NOMO-1 treated with DMSO at 0.1 percent for 48 hours (cell line): ENCODE data around the gene PRIM2.
"Not testable (repeated sequence)": the region's sequence is repeated elsewhere in the genome, so short reads cannot be mapped to it uniquely, and the experiment has no call there.

Experiments
- DNase-seq: peaks from one replicate; lab custom pipeline; 2025; ENCODE audit not compliant: unreplicated experiment; lab: John Stamatoyannopoulos, UW

PRIM2 gene

DNA sequence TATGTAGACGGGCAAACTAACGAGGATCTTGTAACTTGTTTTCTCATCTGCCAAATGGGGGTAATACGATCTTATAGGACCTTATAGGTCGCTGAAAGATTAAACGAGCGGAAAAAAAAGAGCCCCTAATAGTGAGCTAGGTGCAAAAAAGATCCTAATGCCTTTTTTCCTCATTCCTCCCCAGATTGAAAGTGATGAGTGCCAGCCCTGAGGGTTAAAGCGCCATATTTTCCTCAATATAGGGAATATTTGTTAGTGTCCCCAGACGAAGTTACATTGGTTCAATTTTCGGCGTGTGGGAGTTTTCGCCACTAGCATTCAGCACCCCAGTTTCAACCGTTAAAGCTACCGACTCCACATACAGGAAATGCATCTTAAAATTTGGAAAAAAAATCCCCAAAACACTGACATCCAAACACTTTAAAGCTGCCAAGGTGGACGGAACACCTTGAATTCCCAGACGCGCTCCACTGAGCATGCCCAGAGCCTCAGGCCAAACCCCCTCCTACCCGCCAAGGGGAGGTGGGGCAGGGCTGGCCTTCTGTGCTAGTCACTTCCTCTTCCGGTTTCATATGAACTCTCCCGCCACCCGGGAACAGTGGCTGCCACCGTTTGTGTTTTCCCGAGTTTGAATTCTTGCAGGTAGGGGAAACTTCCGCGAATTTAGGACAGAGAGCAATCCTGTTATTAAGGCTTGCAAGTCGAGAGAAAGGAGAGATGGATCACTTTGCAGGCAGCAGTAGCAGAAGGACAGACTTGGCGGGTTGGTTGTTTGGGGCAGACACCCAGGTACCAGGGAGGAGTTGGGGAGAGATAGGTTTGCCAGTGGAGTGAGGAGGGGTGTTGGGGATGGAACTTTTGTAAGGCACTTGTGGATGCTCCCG, at the start of gene PRIM2:
Gene PRIM2 (plus strand): TSS at position 571 of the 884 bp plus-strand sequence. CDS start 816 bp downstream, outside the sequence.
- DNase-seq = peak; percentile 76

- no peak for DNase-seq
Observed at GRCh38 chr6:57268294-57268640, 49.2 kb upstream of the PRIM2 start.

- not testable (repeated sequence) for DNase-seq
Observed at GRCh38 chr6:57274113-57274824, 43.2 kb upstream of the PRIM2 start.

DNA sequence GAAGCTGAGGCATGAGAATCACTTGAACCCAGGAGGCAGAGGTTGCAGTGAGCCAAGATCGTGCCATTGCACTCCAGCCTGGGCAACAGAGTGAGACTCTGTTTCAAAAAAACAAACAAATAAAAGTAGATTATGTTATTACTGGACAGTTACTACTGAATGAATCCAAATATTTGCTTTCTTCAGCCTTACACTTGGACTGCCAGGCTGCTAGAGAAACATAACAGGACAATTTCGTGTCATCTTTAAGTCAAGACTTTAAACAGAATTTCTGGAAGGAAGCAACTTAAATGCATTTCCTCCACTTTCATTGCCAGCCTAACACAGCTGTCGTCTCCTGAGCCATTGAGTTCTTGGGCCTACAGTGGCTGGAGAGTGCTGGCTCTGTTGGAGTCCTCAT, 42.0 kb upstream of the PRIM2 start:
- no peak for DNase-seq

DNA sequence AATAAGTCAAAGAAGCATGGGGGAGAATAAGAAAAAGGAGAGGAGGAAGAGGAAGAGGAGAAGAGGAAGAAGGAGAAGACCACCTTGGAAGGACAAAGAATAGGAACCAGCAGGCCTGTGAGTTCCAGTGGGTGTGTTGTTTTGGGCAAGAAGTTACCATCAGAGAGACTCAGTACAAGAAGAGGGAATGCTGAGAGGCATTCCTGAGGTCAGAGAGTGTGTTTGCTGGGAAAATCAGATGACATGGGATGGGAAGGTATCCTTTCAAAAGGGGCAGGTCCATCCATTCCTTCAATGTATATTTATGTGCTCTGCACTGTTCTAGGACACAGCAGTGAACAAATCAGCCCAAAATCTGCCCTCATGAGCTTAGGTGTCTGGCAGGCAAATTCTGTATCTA, 40.5 kb upstream of the PRIM2 start:
- DNase-seq = no peak

- no peak for DNase-seq
Observed at GRCh38 chr6:57278570-57278969, 38.9 kb upstream of the PRIM2 start.

GRCh38 chr6:57279013-57279412, 38.4 kb upstream of the PRIM2 start:
- no peak for DNase-seq

DNA sequence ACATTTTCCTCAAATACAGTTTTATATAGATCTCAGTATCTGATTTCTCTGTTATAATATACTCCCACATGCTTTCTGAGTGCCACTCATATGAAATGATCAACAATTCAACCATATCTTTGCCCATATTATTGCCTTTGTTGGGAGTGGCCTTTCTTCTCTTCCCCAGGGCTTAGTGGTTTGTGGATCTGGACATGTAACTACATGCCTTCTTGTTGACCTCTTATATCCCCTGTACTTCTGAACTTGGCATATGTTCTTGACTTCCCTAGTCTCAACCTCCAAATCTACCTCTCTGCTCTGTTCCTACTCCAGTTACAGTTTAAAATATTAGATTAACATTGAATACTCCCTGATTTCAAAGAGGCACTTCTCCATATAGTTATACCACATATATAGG, 34.3 kb upstream of the PRIM2 start:
- DNase-seq = no peak

DNA sequence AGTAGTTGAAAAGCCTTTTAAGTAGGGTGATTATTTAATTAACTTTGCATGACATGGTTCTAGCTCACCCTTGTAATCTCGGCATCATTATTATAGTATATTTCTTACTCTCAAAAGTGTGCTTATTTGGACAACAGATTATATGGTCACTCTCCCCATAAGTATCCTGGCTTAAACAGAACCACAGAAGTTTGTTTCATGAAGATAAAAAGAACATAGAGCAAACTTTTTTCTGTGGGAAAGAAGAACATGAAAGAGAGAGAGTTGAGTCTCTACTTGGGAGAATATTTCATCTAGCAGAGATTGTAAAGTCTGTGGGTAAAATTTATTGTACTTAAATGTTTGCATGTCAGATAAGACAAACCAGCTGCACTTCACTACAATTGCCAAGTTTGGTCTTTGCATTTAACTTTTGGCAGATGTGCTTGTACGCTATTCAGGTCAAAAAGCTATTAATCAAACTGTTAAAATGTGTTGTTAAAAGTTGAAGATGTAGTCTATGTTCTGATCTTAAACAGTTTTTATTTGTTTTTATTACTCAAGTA, 33.4 kb upstream of the PRIM2 start:
- no peak for DNase-seq

- not testable (repeated sequence) for DNase-seq
Observed at GRCh38 chr6:57288136-57288535, 29.3 kb upstream of the PRIM2 start.

GRCh38 chr6:57293472-57293871, 24.0 kb upstream of the PRIM2 start:
- DNase-seq = not testable (repeated sequence)

GRCh38 chr6:57294862-57295445, 22.5 kb upstream of the PRIM2 start:
- no peak for DNase-seq

DNA sequence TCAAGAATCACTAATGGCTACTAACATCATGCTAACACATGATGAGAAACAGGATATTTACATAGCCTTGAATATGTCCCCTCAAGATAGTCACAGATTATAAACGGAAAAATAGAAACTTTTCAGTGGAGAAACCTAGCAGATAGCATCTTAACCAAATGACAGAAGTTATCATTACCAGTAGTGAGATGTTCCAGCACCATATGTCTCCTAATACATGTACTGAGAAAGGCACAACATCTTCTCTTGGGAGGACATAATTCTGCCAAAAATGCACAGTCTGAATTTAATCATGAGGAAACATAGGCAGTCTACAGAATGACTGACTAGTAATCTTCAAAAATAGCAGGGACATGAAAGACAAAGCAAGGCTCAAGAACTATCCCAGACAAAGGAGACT, 19.9 kb upstream of the PRIM2 start:
- no peak for DNase-seq

- DNase-seq = no peak
Observed at GRCh38 chr6:57298741-57299140, 18.7 kb upstream of the PRIM2 start.

DNA sequence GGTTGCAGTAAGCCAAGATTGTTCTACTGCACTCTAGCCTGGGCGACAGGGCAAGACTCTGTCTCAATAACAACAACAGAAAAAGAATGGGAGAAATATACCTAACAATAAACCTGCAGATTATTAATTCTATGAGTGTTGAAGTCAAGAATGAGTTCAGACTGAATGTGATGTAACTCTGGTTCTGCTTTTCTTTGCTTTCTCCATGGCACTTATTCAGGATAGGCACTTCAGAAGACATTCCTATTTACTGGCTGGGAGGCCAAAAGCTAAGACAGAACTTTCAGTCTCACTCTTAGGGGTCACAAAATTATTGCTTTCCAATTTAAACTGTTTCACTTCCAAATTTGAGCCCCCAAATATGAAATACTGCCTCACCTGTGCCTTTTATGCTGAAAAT, 15.7 kb upstream of the PRIM2 start:
- DNase-seq = no peak

DNA sequence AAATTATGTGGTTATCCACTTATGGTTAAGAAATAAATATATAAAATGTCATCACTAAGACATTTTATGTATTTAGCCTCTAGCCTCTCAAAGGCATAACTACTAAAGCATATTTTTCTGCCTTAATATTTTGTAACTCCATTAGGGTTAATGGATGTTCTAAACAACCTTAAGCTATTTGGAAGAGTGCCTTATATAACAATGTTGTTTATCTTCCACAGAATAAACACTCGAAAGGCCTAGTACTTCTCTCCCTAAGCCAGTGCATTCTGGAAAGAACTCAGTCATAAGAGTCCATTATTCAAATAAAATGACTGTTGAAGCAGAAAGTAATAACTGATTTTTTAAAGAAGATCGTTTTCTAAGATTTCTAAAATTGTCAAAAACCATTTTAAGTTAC, 15.0 kb upstream of the PRIM2 start:
- no peak for DNase-seq

- no peak for DNase-seq
Observed at GRCh38 chr6:57303931-57304681, 13.3 kb upstream of the PRIM2 start.

DNA sequence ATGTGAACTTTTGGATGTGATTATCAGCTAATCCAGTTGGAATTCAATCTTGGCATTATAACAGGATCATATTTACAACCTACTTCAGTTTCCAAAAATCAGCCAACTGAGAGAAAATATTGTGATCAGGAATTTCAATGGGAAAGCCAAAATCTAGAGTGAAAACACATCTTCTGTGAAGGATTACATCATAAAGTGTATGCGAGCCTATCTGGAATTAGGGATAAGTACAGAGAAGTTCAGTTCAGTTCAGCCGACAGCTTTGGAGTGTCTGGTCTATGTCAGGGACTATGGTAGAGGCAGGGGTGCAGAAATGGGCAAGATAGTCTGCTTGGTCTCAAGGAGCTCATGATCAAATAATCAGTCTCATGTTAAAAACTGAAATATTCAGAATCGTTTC, 12.3 kb upstream of the PRIM2 start:
- no peak for DNase-seq

DNA sequence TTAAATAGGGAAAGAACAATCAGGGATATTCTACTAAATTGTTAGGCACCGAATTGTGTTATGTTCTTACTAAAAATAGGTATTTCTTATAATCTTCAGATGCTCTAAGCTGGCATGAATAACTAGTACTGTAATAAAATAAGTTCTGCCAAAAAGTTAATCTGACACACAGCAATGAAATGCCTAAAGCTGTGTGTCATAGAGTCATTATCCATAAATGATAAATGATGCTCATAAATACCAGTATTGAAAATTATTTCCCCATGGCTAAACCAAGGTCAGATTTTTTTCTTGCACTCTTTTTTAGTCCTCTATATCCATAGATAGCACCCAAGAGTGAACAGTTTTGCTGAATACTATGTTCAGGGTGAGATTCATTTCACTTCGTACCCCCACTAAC, 11.7 kb upstream of the PRIM2 start:
- no peak for DNase-seq

DNA sequence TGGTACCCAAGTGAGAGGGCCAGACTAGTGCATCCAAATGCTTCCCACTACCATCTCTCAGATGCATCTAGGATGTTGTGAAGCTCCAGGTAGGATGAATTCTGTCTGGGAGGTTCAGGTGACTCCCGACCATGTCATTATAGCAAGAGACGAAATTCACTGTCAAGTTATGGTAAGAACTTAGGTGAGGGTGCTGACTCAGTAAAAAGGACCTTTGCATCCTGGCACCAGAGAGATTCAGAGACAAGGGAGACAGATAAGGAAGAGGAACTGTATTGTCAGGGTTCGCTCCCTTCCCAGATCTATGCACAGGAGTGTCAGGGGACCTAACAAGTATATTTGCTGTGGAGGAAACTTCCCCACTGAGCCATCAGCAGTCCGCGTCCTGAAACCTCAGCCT, 11.2 kb upstream of the PRIM2 start:
- no peak for DNase-seq

GRCh38 chr6:57307850-57308249, 9.6 kb upstream of the PRIM2 start:
- no peak for DNase-seq
